Measurements from ENCODE around the gene VGLL1. TPM values are rescaled to one million over a fixed set of nuclear protein-coding genes. Genes with fewer than 3 reads are reported as not detected.

Gene VGLL1
- polyA plus RNA-seq, 3 donors = not detected

- H3K36me3 Mint-ChIP-seq = peaks cover 6 to 10% of the 10 kb centered on the region in 2 donors
- peaks cover 0 to 6% (median 0%) of the 10 kb centered on the region in 7 donors for H3K9me3 Mint-ChIP-seq
- Histone ChIP-seq H3K36me3 (replicated peaks in 1 of 2; ENCODE audit: control insufficient read depth in 1 of 2, insufficient read depth in 2 of 2, low read length in 2 of 2) (peaks cover 11 to 16% of the 10 kb centered on the region in 2 donors), H3K4me3 (replicated peaks in 1 of 3; ENCODE audit: low read depth in 2 of 3, low read length in 3 of 3) (peak overlapping the region; percentile 55 to 80 (median 56)), H2AFZ (ENCODE audit: insufficient read depth, low read depth, low read length, poor library complexity, severe bottlenecking) (peak overlapping the region; percentile 80), H3K27me3 (ENCODE audit: control insufficient read depth in 2 of 2, insufficient read depth in 2 of 2, low read length in 2 of 2) (no peaks in the 10 kb centered on the region), H3K79me2 (ENCODE audit: insufficient read depth, low read length) (peaks cover 15% of the 10 kb centered on the region), H3K4me2 (replicated peaks; ENCODE audit: extremely low read depth, low read length, poor library complexity, severe bottlenecking) (peak overlapping the region; percentile 76), H3K9me3 (replicated peaks in 1 of 2; ENCODE audit: control insufficient read depth in 1 of 2, insufficient read depth in 1 of 2, low read length in 2 of 2) (no peaks in the 10 kb centered on the region), H4K20me1 (ENCODE audit: insufficient read depth, low read length) (no peaks in the 10 kb centered on the region), H3K27ac (ENCODE audit: low read depth in 1 of 2, low read length in 2 of 2) (peak overlapping the region; percentile 74 to 87), H3K4me1 (ENCODE audit: control insufficient read depth in 1 of 2, insufficient read depth in 2 of 2, low read length in 2 of 2) (peaks cover 17 to 27% of the 10 kb centered on the region in 2 donors), H3K9ac (ENCODE audit: insufficient read depth, low read length, poor library complexity, severe bottlenecking) (peak overlapping the region; percentile 72)
- H3K27me3 Mint-ChIP-seq (ENCODE audit: low read depth in 3 of 3) = peaks cover 0 to 8% (median 0%) of the 10 kb centered on the region in 3 donors
- intact Hi-C loops (cut with micrococcal nuclease) = no loop called here
- DNase-seq = no peak
- H3K4me3 Mint-ChIP-seq = peak overlapping the region; percentile 80 to 82
- no peak for TF ChIP-seq CTCF (IDR thresholded peaks at IDR 0.05)
- H3K27ac Mint-ChIP-seq = peak overlapping the region; percentile 92 to 97 (median 95)
- no CpG with 5 or more reads among the region's 13 CpGs for WGBS (ENCODE audit: insufficient coverage)
- peaks cover 27% of the 10 kb centered on the region for H3K4me1 Mint-ChIP-seq
These were observed 35.7 kb upstream of the VGLL1 start for GRCh38 chrX:136496186-136496763.

- peak overlapping the region; percentile 72 for H3K9ac ChIP-seq (ENCODE audit: insufficient read depth, low read length, poor library complexity, severe bottlenecking)
- peaks cover 15% of the 10 kb centered on the region for H3K79me2 ChIP-seq (ENCODE audit: insufficient read depth, low read length)
- peaks cover 17 to 27% of the 10 kb centered on the region in 2 donors for H3K4me1 ChIP-seq (ENCODE audit: control insufficient read depth in 1 of 2, insufficient read depth in 2 of 2, low read length in 2 of 2)
- WGBS (ENCODE audit: insufficient coverage) = under 1% methylated on average over 54 of the region's 111 CpGs
- H3K4me3 ChIP-seq (replicated peaks in 1 of 3; ENCODE audit: low read depth in 2 of 3, low read length in 3 of 3) = peak overlapping the region; percentile 72 to 98 (median 80)
- H3K9me3 ChIP-seq (replicated peaks in 1 of 2; ENCODE audit: control insufficient read depth in 1 of 2, insufficient read depth in 1 of 2, low read length in 2 of 2) = no peaks in the 10 kb centered on the region
- Mint-ChIP-seq H3K4me3 (peak overlapping the region; percentile 85 to 91), H3K27me3 (ENCODE audit: low read depth in 3 of 3) (peaks cover 0 to 6% (median 0%) of the 10 kb centered on the region in 3 donors), H3K27ac (peak overlapping the region; percentile 92 to 97 (median 95)), H3K9me3 (peaks cover 0 to 6% (median 0%) of the 10 kb centered on the region in 7 donors), H3K36me3 (peaks cover 10 to 15% of the 10 kb centered on the region in 2 donors), H3K4me1 (peaks cover 26% of the 10 kb centered on the region)
- H3K27me3 ChIP-seq (ENCODE audit: control insufficient read depth in 2 of 2, insufficient read depth in 2 of 2, low read length in 2 of 2) = no peaks in the 10 kb centered on the region
- intact Hi-C loops (cut with micrococcal nuclease) = no loop called here
- peak overlapping the region; percentile 76 for H3K4me2 ChIP-seq (replicated peaks; ENCODE audit: extremely low read depth, low read length, poor library complexity, severe bottlenecking)
- no peak for TF ChIP-seq CTCF (IDR thresholded peaks at IDR 0.05)
- H4K20me1 ChIP-seq (ENCODE audit: insufficient read depth, low read length) = no peaks in the 10 kb centered on the region
- H3K27ac ChIP-seq (ENCODE audit: low read depth in 1 of 2, low read length in 2 of 2) = peak overlapping the region; percentile 74 to 87
- H2AFZ ChIP-seq (ENCODE audit: insufficient read depth, low read depth, low read length, poor library complexity, severe bottlenecking) = peak overlapping the region; percentile 80
- peak; percentile 79 to 83 (median 82) for DNase-seq
- peaks cover 15 to 23% of the 10 kb centered on the region in 2 donors for H3K36me3 ChIP-seq (replicated peaks in 1 of 2; ENCODE audit: control insufficient read depth in 1 of 2, insufficient read depth in 2 of 2, low read length in 2 of 2)
These were observed 35.1 kb upstream of the VGLL1 start for GRCh38 chrX:136496764-136497555.

Measured in CD14-positive monocyte (primary cell).